Stimulated activated CD8-positive, alpha-beta memory T cell treated with anti-CD3 and anti-CD28 coated beads, Interleukin-2, amount 100 ng/mL, for 48 hours (primary cell): Measurements from ENCODE around the gene ZFAND2A.
"Not testable (repeated sequence)": the region's sequence is repeated elsewhere in the genome, so short reads cannot be mapped to it uniquely, and the experiment has no call there.

Experiments used
- DNase-seq, 2 donors: peaks; one replicate each; pipeline ENCODE4 v3.0.0-alpha.2; 2020; ENCODE audit warnings: low read depth in 2 of 2

Gene ZFAND2A, protein sequence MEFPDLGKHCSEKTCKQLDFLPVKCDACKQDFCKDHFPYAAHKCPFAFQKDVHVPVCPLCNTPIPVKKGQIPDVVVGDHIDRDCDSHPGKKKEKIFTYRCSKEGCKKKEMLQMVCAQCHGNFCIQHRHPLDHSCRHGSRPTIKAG

DNA sequence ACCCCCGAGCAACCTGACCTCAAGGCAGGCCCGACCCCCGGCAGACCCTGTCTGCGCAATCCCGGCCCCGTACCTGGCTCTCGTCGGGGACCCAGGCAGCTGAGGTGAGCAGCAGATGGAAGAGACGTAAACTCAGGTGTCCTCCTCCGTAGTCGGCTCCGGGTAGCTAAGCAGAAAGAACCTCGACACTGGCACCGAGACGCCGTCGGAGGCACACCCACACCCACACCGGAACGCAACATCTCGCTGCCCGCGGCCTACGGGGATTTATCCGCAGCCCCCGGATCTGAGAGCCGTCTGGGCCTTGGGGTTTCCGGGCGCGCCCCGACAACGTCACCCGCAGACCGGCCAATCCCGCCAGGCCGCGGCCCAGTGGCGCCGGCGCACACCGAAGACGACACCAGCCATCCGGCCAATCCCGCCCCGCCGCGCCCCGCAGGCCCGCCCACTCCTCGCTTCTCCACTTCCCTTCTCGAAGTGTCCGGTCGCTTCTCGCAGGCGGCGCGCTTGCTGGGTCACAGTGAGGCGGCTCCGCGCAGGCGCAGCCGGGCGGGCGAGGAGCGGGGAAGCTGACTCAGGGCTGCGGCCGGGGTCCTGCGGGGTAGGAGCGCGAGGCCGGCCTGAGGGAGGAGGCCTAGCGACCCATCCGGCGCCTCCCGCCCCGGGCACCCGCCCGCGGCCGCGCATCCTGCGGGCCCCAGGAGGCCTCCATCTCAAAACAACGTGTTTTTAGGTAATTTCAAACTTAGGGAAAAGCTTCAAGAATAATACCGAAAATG is at the start of gene ZFAND2A:
Gene ZFAND2A (minus strand): TSS at position 306 of the 779 bp plus-strand sequence. CDS start 1,984 bp downstream, outside the sequence.
- DNase-seq = peak; percentile 99 to 100

GRCh38 chr7:1209097-1209496 is 49.1 kb upstream of the ZFAND2A start:
- no peak for DNase-seq

- DNase-seq = not testable (repeated sequence)
These were observed 45.7 kb upstream of the ZFAND2A start for GRCh38 chr7:1205742-1206141.

DNA sequence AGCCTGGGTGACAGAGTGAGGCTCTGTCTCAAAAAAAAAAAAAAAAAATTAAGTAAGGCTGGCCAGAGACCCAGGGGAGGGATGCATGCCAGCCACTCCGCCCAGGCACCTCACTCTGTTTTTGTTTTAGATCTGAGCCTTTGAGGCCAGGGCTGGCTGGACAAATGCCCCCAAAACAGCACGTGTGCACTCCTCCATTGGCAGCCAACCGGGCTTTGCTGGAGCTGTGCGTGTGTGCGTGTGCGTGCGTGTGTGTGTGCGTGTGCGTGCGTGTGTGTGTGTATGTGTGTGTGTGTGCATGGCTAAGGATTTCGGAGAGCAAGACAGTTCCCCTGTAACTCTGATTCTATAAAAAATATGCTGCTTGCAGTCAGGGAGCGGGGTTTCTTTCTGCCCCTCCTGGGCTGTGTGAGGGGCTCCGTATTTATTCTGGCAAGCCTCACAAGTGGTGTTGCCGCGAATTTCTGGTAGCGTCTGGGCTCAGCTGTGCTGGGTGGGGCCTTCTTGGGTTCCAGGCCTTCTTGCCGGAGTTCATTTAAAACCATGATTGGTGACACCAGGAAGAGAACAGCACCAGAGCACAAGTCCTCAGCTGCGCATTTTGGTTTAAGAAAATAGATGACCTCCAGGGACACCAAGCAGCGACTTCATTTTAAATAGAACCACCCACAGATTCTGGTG is 44.6 kb upstream of the ZFAND2A start:
- no peak for DNase-seq

GRCh38 chr7:1202914-1203313 is 42.9 kb upstream of the ZFAND2A start:
- not testable (repeated sequence) for DNase-seq

DNA sequence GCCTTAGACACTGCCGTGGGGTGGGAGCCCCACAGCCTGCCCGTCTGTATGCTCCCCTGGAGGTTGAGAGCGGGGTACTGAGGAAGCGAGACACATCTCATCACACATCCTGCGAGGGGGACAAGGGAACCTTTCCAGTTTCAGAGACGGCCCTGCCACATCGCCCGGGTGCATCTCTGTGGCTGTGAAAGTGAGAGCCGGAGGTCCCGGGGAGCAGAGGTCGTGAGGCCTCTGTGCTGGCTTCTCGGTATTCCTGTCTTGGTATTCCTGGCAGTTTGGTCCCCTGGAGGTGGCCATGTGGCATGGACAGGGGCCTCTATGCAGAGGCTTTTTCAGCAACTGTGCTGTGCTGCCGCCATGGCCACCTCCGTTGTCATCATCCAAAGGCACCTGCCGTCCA is 41.9 kb upstream of the ZFAND2A start:
- no peak for DNase-seq

GRCh38 chr7:1200045-1200444 is 40.0 kb upstream of the ZFAND2A start:
- no peak for DNase-seq

- DNase-seq = no peak
These were observed 38.1 kb upstream of the ZFAND2A start for GRCh38 chr7:1197997-1198625.

- DNase-seq = no peak
These were observed 37.0 kb upstream of the ZFAND2A start for GRCh38 chr7:1196950-1197349.

DNA sequence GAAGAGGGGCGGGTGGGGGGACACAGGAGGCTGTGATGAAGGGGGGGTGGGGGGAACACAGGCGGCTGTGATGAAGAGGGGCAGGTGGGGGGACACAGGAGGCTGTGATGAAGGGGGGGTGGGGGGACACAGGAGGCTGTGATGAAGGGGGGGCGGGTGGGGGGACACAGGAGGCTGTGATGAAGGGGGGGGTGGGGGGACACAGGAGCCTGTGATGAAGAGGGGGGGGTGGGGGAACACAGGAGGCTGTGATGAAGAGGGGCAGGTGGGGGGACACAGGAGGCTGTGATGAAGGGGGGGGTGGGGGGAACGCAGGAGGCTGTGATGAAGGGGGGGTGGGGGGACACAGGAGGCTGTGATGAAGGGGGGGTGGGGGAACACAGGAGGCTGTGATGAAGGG is 36.4 kb upstream of the ZFAND2A start:
- not testable (repeated sequence) for DNase-seq

DNA sequence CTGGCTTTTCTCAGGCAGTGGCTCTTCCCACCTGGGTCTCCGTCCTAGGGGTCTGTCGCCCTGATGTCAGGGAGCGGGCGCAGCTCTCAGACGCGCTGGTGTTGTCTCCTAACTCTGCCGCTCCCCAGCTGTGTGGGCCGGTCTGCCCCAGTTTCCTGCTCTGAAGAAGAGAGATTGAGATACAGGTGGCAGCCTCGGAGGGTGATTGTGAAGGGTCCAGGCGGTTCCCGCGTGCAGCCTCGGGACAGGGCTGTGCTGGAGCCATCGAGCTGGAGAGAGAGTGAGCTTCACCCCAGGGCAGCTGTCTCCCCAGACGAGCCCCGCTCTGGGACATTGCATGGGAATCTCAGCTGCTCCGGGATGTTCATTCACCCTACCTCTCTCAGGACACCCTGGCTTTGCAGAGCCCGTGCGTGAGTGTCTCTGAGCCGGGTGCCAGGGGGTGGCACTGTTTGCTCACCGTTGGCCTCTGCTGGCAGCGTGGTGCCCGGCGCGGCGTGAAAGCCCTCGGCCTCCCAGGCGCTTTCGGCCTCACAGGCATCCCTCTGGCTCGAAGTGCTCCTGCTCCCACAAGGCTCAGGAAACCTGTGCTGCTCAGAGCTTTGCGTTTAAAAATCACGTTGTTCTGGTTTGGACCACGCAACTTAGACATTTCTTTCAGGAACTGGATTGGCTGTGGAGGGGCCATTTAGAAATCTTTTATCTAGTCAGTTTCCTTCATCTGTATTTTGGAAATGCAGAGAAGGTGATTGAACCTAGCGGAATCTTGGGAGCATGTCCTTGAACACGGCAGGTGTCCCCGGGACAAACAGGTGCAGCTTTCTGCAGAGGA is 33.8 kb upstream of the ZFAND2A start:
- peak in 1 of 2 donors; percentile 14 for DNase-seq

GRCh38 chr7:1192171-1192676 is 32.2 kb upstream of the ZFAND2A start:
- DNase-seq = no peak

DNA sequence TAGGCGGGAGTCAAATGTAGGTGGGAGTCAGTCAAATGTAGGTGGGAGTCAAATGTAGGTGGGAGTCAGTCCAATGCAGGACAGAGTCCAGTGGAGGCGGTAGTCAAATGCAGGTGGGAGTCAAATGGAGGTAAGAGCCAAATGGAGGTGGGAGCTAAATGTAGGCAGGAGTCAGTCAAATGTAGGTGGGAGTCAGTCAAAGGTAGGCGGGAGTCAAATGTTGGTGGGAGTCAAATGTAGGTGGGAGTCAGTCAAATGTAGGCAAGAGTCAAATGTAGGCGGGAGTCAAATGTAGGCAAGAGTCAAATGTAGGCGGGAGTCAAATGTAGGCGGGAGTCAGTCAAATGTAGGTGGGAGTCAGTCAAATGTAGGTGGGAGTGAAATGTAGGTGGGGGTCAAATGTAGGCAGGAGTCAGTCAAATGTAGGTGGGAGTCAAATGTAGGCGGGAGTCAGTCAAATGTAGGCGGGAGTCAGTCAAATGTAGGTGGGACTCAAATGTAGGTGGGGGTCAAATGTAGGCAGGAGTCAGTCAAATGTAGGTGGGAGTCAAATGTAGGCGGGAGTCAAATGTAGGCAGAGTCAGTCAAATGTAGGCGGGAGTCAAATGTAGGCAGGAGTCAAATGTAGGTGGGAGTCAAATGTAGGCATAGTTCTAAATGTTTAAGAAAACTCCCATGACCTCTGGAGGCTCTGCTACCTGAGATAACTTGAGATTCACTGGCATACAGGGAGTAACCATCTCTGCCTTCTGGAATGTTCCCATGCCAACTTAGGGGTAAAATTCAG is 30.2 kb upstream of the ZFAND2A start:
- no peak for DNase-seq

DNA sequence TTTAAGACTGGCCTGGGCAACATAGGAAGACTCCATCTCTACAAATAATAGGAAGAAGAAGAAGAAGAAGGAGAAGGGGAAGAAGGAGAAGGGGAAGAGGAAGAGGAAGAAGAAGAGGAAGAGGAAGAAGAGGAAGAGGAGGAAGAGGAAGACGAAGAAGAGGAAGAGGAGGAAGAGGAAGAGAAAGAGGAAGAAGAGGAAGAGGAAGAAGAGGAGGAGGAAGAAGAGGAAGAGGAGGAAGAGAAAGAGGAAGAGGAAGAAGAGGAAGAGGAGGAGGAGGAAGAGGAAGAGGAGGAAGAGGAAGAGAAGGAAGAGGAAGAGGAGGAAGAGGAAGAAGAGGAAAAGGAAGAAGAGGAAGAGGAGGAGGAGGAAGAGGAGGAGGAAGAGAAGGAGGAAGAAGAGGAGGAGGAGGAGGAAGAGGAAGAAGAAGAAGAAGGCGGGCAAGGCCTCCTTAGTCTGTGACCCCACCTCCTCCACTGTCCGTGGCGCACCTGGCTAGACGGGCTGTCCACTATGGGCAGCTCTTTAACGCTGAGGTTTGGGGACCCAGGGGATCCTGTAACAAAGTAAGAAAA is 28.8 kb upstream of the ZFAND2A start:
- DNase-seq = no peak

GRCh38 chr7:1187127-1187526 is 27.1 kb upstream of the ZFAND2A start:
- no peak for DNase-seq

DNA sequence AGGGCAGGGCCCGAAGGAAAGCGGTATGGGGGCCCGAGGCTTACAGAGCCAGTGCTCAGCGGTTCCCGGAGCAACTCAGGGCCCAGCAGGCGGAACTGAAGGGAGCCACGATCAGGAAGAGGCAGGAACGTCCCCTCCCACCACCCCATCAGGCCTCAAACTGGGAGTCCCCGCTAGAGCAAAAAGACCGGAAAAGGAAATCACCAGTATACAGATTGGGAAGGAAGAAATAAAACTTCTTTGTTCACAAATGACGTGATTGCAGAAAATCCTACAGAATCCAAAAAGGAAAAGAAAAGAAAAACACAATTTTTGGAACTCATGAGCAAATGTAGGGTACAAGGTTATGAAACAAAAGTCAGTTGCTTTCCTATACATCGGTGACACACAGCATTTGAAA is 21.6 kb upstream of the ZFAND2A start:
- DNase-seq = no peak

- no peak for DNase-seq
These were observed 21.0 kb upstream of the ZFAND2A start for GRCh38 chr7:1181031-1181430.

DNA sequence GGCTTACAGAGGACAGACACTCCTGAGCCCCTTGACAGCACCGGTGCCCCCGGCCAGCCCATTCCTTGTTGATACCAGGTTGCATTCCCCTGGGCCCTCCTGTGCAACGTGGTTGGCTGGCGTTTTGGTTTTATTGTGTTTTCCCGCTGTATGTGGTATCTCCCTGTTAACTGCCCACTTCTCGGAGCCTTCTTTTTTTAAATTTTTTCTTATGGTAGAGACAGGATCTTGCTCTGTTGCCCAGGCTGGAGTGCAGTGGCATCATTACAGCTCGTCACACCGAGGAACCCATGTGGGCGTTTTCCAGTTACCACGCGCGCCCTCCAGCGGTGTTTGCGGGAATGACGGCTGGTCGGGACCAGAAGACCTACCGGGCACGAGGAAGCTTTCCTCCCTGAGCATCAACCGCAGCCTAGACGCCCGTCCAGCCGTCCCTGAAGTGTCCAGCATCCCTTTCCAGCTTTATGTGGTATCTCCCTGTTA is 16.9 kb upstream of the ZFAND2A start:
- DNase-seq = peak; percentile 69 to 90

DNA sequence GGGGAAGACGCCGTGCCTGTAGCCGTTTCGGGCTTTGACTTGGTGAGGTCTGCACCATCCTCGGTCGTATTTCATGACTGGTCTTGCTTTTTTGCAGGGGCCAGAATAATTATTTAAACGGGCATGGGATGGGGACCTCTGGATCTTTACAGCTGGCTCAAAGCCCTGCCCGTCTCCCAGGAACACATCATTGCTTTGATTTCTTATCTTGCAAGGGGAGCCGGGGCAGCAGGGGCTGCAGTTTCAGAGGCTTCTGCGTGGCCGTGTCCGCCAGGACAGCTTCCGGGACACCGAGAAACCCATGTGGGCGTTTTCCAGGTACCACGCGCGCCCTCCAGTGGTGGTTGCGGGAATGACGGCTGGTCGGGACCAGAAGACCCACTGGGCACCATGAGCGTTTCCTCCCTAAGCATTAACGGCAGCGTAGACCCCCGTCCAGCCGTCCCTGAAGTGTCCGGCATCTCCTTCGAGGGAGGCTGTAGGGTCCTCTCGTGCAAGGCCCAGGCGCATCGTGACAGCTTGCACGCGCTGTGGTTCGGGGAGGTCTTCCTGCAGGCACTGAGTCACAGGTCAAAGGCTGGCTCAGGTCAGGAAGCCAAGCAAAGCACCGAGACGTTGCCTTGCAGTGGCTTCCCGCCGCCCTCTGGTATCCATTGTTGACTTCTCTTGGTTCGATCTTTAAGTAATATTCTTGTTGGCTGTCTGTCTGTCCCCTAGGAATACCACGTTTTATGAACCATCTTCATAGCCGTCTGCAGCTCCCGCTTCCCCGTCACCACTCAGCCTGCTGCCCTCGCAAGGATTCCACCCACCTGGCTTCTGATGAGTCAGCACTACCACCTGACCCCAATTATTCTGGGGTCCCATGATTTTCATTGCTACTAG is 16.2 kb upstream of the ZFAND2A start:
- DNase-seq = peak; percentile 84 to 90
